ENCODE measurements around the gene TMPRSS7.
"Not testable (repeated sequence)": the region's sequence is repeated elsewhere in the genome, so short reads cannot be mapped to it uniquely, and the experiment has no call there.

TMPRSS7 gene

GRCh38 chr3:112013058-112013783, 21.3 kb upstream of the TMPRSS7 start:
- ATAC-seq (peak; percentile 92), DNase-seq (peak; percentile 62)

- no peak for DNase-seq
- no peak for ATAC-seq
Observed at GRCh38 chr3:112013784-112014143, 20.8 kb upstream of the TMPRSS7 start.

GRCh38 chr3:112017091-112017490, 17.4 kb upstream of the TMPRSS7 start:
- ATAC-seq (peak; percentile 37), DNase-seq (no peak)

GRCh38 chr3:112018712-112019111, 15.8 kb upstream of the TMPRSS7 start:
- ATAC-seq (no peak), DNase-seq (no peak)

GRCh38 chr3:112019716-112020115, 14.8 kb upstream of the TMPRSS7 start:
- DNase-seq (no peak), ATAC-seq (no peak)

- ATAC-seq (no peak), DNase-seq (no peak)
Observed at GRCh38 chr3:112020674-112021085, 13.9 kb upstream of the TMPRSS7 start.

- no peak for ATAC-seq
- no peak for DNase-seq
Observed at GRCh38 chr3:112027142-112027541, 7.4 kb upstream of the TMPRSS7 start.

- no peak for DNase-seq
- no peak for ATAC-seq
Observed at GRCh38 chr3:112027826-112028225, 6.7 kb upstream of the TMPRSS7 start.

- ATAC-seq = no peak
- no peak for DNase-seq
Observed at GRCh38 chr3:112030901-112031300, 3.6 kb upstream of the TMPRSS7 start.

GRCh38 chr3:112032098-112032731, 2.3 kb upstream of the TMPRSS7 start:
- no peak for ATAC-seq
- no peak for DNase-seq

- DNase-seq = no peak
- no peak for ATAC-seq
Observed at GRCh38 chr3:112035241-112035640, 705 bp downstream of the TMPRSS7 start.

GRCh38 chr3:112037194-112037593, 2.7 kb downstream of the TMPRSS7 start:
- DNase-seq, ATAC-seq: not testable (repeated sequence)

- DNase-seq = no peak
- ATAC-seq = no peak
Observed at GRCh38 chr3:112038863-112039262, 4.3 kb downstream of the TMPRSS7 start.

- ATAC-seq (no peak), DNase-seq (no peak)
Observed at GRCh38 chr3:112041321-112041720, 6.8 kb downstream of the TMPRSS7 start.

GRCh38 chr3:112042842-112043280, 8.3 kb downstream of the TMPRSS7 start:
- DNase-seq (no peak), ATAC-seq (peak; percentile 32)

- DNase-seq = peak; percentile 40
- ATAC-seq = peak; percentile 89
Observed at GRCh38 chr3:112043621-112044201, 9.2 kb downstream of the TMPRSS7 start.

GRCh38 chr3:112046599-112046998, 12.1 kb downstream of the TMPRSS7 start:
- DNase-seq = no peak
- no peak for ATAC-seq

- DNase-seq (no peak), ATAC-seq (no peak)
Observed at GRCh38 chr3:112047264-112047663, 12.7 kb downstream of the TMPRSS7 start.

- DNase-seq = no peak
- no peak for ATAC-seq
Observed at GRCh38 chr3:112048911-112049310, 14.4 kb downstream of the TMPRSS7 start.

GRCh38 chr3:112053229-112053628, 18.7 kb downstream of the TMPRSS7 start:
- ATAC-seq (no peak), DNase-seq (no peak)

- ATAC-seq = peak; percentile 84
- no peak for DNase-seq
Observed at GRCh38 chr3:112056451-112056929, 22.0 kb downstream of the TMPRSS7 start.

- DNase-seq = no peak
- no peak for ATAC-seq
Observed at GRCh38 chr3:112059497-112059896, 25.0 kb downstream of the TMPRSS7 start.

GRCh38 chr3:112061152-112061551, 26.6 kb downstream of the TMPRSS7 start:
- ATAC-seq = no peak
- no peak for DNase-seq
